Mononuclear cell (primary cell): ENCODE measurements around the gene EPS8L3. TPM values are rescaled to one million over a fixed set of nuclear protein-coding genes. Genes with fewer than 3 reads are reported as not detected.
"Not testable (repeated sequence)": the region's sequence is repeated elsewhere in the genome, so short reads cannot be mapped to it uniquely, and the experiment has no call there.

Source experiments
- H3K27me3 ChIP-seq: 2 replicates; pipeline ENCODE4 v1.6.0; 2011; ENCODE audit warnings: low read length, control low read depth; ENCODE audit not compliant: insufficient read depth
- H3K4me1 ChIP-seq: 2 replicates; pipeline ENCODE4 v1.5.1; 2011; ENCODE audit warnings: mild to moderate bottlenecking, low read length, control low read depth; ENCODE audit not compliant: insufficient read depth
- H3K4me3 ChIP-seq: 2 replicates; pipeline ENCODE4 v1.5.1; 2011; ENCODE audit warnings: mild to moderate bottlenecking, low read length, moderate library complexity
- H3K9me3 ChIP-seq: 2 replicates; pipeline ENCODE4 v1.5.1; 2011; ENCODE audit warnings: low read depth, mild to moderate bottlenecking, control low read depth, low read length
- total RNA-seq: library from RNA; depleted of rRNA; stranded (reverse); fragments of >200 nt; gene quantifications from one replicate; pipeline ENCODE4 v1.2.3, GENCODE V29; 2012

Gene EPS8L3
- total RNA-seq, 1 donor: not detected

- Histone ChIP-seq H3K9me3 (peaks cover 4% of the 10 kb centered on the region), H3K27me3 (no peaks in the 10 kb centered on the region), H3K4me1 (peaks cover 6% of the 10 kb centered on the region), H3K4me3 (no peak overlapping the region)
Measured at GRCh38 chr1:109776206-109776835, 12.6 kb upstream of the EPS8L3 start.

GRCh38 chr1:109775398-109775797 lies 11.7 kb upstream of the EPS8L3 start:
- H3K9me3 ChIP-seq: no peaks in the 10 kb centered on the region
- H3K27me3 ChIP-seq: no peaks in the 10 kb centered on the region
- peaks cover 6% of the 10 kb centered on the region for H3K4me1 ChIP-seq
- H3K4me3 ChIP-seq: no peak overlapping the region

GRCh38 chr1:109773900-109774485 lies 10.3 kb upstream of the EPS8L3 start:
- Histone ChIP-seq H3K9me3 (no peaks in the 10 kb centered on the region), H3K27me3 (no peaks in the 10 kb centered on the region), H3K4me1 (peaks cover 6% of the 10 kb centered on the region), H3K4me3 (no peak overlapping the region)

GRCh38 chr1:109773203-109773899 lies 9.6 kb upstream of the EPS8L3 start:
- Histone ChIP-seq H3K27me3 (no peaks in the 10 kb centered on the region), H3K4me1 (peaks cover 6% of the 10 kb centered on the region), H3K9me3 (no peaks in the 10 kb centered on the region), H3K4me3 (no peak overlapping the region)

- Histone ChIP-seq H3K9me3 (no peaks in the 10 kb centered on the region), H3K4me1 (peaks cover 6% of the 10 kb centered on the region), H3K27me3 (no peaks in the 10 kb centered on the region), H3K4me3 (no peak overlapping the region)
Measured at GRCh38 chr1:109772658-109773202, 9.0 kb upstream of the EPS8L3 start.

GRCh38 chr1:109771712-109772657 lies 8.3 kb upstream of the EPS8L3 start:
- no peaks in the 10 kb centered on the region for H3K27me3 ChIP-seq
- no peaks in the 10 kb centered on the region for H3K9me3 ChIP-seq
- H3K4me1 ChIP-seq: peaks cover 2% of the 10 kb centered on the region
- no peak overlapping the region for H3K4me3 ChIP-seq

- Histone ChIP-seq H3K4me1 (no peaks in the 10 kb centered on the region), H3K9me3 (no peaks in the 10 kb centered on the region), H3K27me3 (no peaks in the 10 kb centered on the region), H3K4me3 (no peak overlapping the region)
Measured at GRCh38 chr1:109770331-109771095, 6.8 kb upstream of the EPS8L3 start.

- Histone ChIP-seq H3K4me3 (no peak overlapping the region), H3K4me1 (no peaks in the 10 kb centered on the region), H3K27me3 (no peaks in the 10 kb centered on the region), H3K9me3 (no peaks in the 10 kb centered on the region)
Measured at GRCh38 chr1:109769330-109770078, 5.8 kb upstream of the EPS8L3 start.

GRCh38 chr1:109768820-109769219 lies 5.1 kb upstream of the EPS8L3 start:
- no peaks in the 10 kb centered on the region for H3K27me3 ChIP-seq
- H3K4me1 ChIP-seq: peaks cover 1% of the 10 kb centered on the region
- H3K9me3 ChIP-seq: no peaks in the 10 kb centered on the region
- no peak overlapping the region for H3K4me3 ChIP-seq

- Histone ChIP-seq H3K9me3 (no peaks in the 10 kb centered on the region), H3K4me3 (no peak overlapping the region), H3K27me3 (no peaks in the 10 kb centered on the region), H3K4me1 (peaks cover 7% of the 10 kb centered on the region)
Measured at GRCh38 chr1:109768335-109768650, 4.6 kb upstream of the EPS8L3 start.

- peaks cover 12% of the 10 kb centered on the region for H3K4me1 ChIP-seq
- H3K27me3 ChIP-seq: no peaks in the 10 kb centered on the region
- H3K9me3 ChIP-seq: no peaks in the 10 kb centered on the region
- H3K4me3 ChIP-seq: no peak overlapping the region
Measured at GRCh38 chr1:109767637-109768334, 4.1 kb upstream of the EPS8L3 start.

GRCh38 chr1:109766991-109767636 lies 3.4 kb upstream of the EPS8L3 start:
- H3K4me3 ChIP-seq, H3K27me3 ChIP-seq, H3K9me3 ChIP-seq: not testable (repeated sequence)
- H3K4me1 ChIP-seq: peaks cover 14% of the 10 kb centered on the region
